ENCODE results near the gene PRCC. TPM values are rescaled to one million over a fixed set of nuclear protein-coding genes. Genes with fewer than 3 reads are reported as not detected.
A peak's percentile ranks its signal among the peaks of the same experiment; 100 is the strongest.

Gene PRCC
- total RNA-seq, 1 experiment from 2014 or later, result 125 TPM

DNA sequence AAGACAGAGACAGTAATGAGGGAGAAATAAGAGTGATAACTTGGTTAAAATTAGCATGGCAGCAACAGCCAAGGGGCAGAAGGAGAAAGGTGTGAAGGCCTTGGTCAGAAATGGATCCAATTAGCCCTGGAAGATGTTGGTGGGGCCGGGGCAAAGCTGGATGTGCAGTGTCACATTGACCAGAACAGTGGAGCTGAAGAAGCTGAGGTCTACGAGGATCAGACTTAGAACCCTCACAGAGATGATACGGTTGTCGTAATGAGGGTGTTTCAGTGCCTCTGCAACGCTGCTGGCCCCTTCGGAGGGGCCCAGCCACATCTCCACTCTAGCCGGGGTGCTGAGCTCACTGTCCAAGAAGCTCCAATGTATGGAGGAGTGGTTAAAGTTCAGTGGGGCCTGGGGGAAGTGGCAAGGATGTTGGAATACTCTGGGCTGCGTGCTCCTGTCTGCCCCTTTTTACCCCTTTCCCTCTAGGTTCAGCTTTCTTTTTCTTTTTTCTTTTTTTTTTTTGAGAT, 35.1 kb downstream of the PRCC start:
- intact Hi-C loops (cut with micrococcal nuclease; ENCODE audit: unreplicated experiment), result no loop called here
- Histone ChIP-seq H3K9me3 (ENCODE audit: low read depth, low read length, poor library complexity, severe bottlenecking) (no peaks in the 10 kb centered on the region), H3K27ac (ENCODE audit: low read depth, low read length, poor library complexity, severe bottlenecking) (peak overlapping the region; percentile 77), H3K36me3 (ENCODE audit: insufficient read depth, low read length, poor library complexity, severe bottlenecking) (peaks cover 29% of the 10 kb centered on the region), H3K4me3 (ENCODE audit: low read depth, low read length, poor library complexity, severe bottlenecking) (no peak overlapping the region), H3K4me1 (ENCODE audit: insufficient read depth, low read length, poor library complexity, severe bottlenecking) (peaks cover 57% of the 10 kb centered on the region), H3K27me3 (replicated peaks; ENCODE audit: insufficient read depth, low read depth, low read length, poor library complexity) (no peaks in the 10 kb centered on the region)
- no peak for DNase-seq (ENCODE audit: low spot score)
- BruUV-seq (replicated peaks), result no TSS peak
- no peak for TF ChIP-seq EZH2 (IDR thresholded peaks at IDR 0.05; ENCODE audit: borderline replicate concordance, low read depth, low read length, poor library complexity, severe bottlenecking)
- TF ChIP-seq, protein P1, sequence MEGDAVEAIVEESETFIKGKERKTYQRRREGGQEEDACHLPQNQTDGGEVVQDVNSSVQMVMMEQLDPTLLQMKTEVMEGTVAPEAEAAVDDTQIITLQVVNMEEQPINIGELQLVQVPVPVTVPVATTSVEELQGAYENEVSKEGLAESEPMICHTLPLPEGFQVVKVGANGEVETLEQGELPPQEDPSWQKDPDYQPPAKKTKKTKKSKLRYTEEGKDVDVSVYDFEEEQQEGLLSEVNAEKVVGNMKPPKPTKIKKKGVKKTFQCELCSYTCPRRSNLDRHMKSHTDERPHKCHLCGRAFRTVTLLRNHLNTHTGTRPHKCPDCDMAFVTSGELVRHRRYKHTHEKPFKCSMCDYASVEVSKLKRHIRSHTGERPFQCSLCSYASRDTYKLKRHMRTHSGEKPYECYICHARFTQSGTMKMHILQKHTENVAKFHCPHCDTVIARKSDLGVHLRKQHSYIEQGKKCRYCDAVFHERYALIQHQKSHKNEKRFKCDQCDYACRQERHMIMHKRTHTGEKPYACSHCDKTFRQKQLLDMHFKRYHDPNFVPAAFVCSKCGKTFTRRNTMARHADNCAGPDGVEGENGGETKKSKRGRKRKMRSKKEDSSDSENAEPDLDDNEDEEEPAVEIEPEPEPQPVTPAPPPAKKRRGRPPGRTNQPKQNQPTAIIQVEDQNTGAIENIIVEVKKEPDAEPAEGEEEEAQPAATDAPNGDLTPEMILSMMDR (conservative IDR thresholded peaks at IDR 0.05; ENCODE audit: low read depth, low read length), result no peak
- ChIA-PET POLR2A (ENCODE audit: low non-redundant PET) (no interaction called here), CTCF (interaction anchor here (1.6 to 1.7 kb wide), 2 partner anchors 58 to 88 kb away, joined by 4 to 13 read pairs; partner anchors contain the start of gene NTRK1)

DNA sequence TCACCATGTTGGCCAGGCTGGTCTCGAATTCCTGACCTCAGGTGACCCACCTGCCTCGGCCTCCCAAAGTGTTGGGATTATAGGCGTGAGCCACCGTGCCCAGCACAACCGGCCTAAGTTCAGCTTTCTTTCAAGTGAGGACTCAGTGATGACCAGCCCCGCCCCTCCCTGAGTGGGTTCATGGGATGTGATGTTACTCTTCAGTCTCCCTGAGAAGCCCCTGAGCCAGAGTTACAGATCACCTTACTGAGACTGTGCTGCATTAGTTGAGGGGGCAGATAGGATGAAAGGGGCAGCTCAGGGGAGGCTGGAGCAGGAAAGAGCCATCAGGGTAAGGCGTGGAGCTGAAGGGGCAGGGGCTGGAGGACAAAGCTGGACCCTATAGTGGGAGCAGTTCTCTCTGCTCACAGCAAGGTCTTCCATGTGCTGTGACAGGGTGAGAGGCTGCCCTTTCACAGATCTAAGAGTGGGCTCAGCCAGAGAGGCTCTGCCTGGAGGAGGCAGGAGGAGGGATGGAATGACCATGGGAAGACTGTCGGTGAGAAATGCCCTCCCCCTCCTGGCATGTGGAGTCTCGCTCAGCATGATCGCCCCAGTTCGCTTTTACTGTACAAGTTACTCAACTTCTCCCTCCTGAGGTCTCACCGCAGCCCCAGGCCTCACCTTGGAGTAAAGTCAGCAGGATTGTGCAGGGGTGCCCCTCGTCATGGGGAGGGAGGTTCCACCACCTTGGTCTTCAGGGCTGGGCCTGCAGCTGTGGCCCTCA, 35.9 kb downstream of the PRCC start:
- Histone ChIP-seq H3K4me1 (ENCODE audit: insufficient read depth, low read length, poor library complexity, severe bottlenecking) (peaks cover 57% of the 10 kb centered on the region), H3K27ac (ENCODE audit: low read depth, low read length, poor library complexity, severe bottlenecking) (peak overlapping the region; percentile 79), H3K4me3 (ENCODE audit: low read depth, low read length, poor library complexity, severe bottlenecking) (no peak overlapping the region), H3K9me3 (ENCODE audit: low read depth, low read length, poor library complexity, severe bottlenecking) (no peaks in the 10 kb centered on the region), H3K36me3 (ENCODE audit: insufficient read depth, low read length, poor library complexity, severe bottlenecking) (peaks cover 21% of the 10 kb centered on the region), H3K27me3 (replicated peaks; ENCODE audit: insufficient read depth, low read depth, low read length, poor library complexity) (no peaks in the 10 kb centered on the region)
- ChIA-PET CTCF (no interaction called here), POLR2A (ENCODE audit: low non-redundant PET) (no interaction called here)
- DNase-seq (ENCODE audit: low spot score), result no peak
- intact Hi-C loops (cut with micrococcal nuclease; ENCODE audit: unreplicated experiment), result no loop called here
- BruUV-seq (replicated peaks), result no TSS peak
- TF ChIP-seq EZH2 (IDR thresholded peaks at IDR 0.05; ENCODE audit: borderline replicate concordance, low read depth, low read length, poor library complexity, severe bottlenecking), result no peak
- TF ChIP-seq, protein P1 (conservative IDR thresholded peaks at IDR 0.05; ENCODE audit: low read depth, low read length), result no peak

DNA sequence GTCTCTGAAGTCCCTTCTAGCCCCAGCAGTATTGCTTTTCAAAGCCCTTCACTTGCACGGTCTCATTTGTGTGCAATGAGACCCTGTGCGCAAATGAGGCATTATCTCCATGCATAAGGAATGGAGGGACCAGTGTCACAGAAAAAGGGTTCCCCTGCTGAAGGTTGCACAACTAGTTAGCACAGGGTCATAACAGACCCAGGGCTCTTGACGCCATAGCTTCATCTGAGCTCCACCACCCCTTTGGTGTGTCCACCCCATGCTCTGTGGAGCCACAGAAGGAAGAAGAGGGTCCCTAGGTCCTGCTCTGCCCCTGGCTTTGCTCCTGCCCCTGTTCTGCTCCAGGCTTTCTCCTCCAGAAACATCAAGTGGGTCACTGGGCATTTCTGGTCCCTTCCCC, 36.7 kb downstream of the PRCC start:
- DNase-seq (ENCODE audit: low spot score), result no peak
- ChIA-PET POLR2A (ENCODE audit: low non-redundant PET) (no interaction called here), CTCF (no interaction called here)
- H3K27ac ChIP-seq (ENCODE audit: low read depth, low read length, poor library complexity, severe bottlenecking), result peak overlapping the region; percentile 79
- no peaks in the 10 kb centered on the region for H3K27me3 ChIP-seq (replicated peaks; ENCODE audit: insufficient read depth, low read depth, low read length, poor library complexity)
- H3K4me3 ChIP-seq (ENCODE audit: low read depth, low read length, poor library complexity, severe bottlenecking), result no peak overlapping the region
- peaks cover 15% of the 10 kb centered on the region for H3K36me3 ChIP-seq (ENCODE audit: insufficient read depth, low read length, poor library complexity, severe bottlenecking)
- TF ChIP-seq, protein P1 (conservative IDR thresholded peaks at IDR 0.05; ENCODE audit: low read depth, low read length), result no peak
- no peak for TF ChIP-seq EZH2 (IDR thresholded peaks at IDR 0.05; ENCODE audit: borderline replicate concordance, low read depth, low read length, poor library complexity, severe bottlenecking)
- BruUV-seq (replicated peaks), result no TSS peak
- H3K9me3 ChIP-seq (ENCODE audit: low read depth, low read length, poor library complexity, severe bottlenecking), result no peaks in the 10 kb centered on the region
- H3K4me1 ChIP-seq (ENCODE audit: insufficient read depth, low read length, poor library complexity, severe bottlenecking), result peaks cover 57% of the 10 kb centered on the region
- intact Hi-C loops (cut with micrococcal nuclease; ENCODE audit: unreplicated experiment), result no loop called here
